ENCODE data around the gene WDR33. TPM values are rescaled to one million over a fixed set of nuclear protein-coding genes. Genes with fewer than 3 reads are reported as not detected.
"Not testable (repeated sequence)": the region's sequence is repeated elsewhere in the genome, so short reads cannot be mapped to it uniquely, and the experiment has no call there.

WDR33 gene
- total and polyA plus RNA-seq, 2 donors (not counting 3 experiments of a cell fraction or from before 2014, with no cell fraction given): 16.4 to 52.5 TPM

- POLR2A ChIA-PET: no interaction called here
- H3K27ac ChIP-seq (ENCODE audit: insufficient read depth, low read depth, low read length): no peak overlapping the region
- no peak overlapping the region for H2AFZ ChIP-seq (ENCODE audit: low read depth, low read length)
- FAIRE-seq (no peak), DNase-seq (ENCODE audit: low read depth, low spot score) (no peak)
- dilution Hi-C loops (cut with MboI; ENCODE audit: extremely low pct_ligation_motif_present, low sequenced_read_pairs): no loop called here
- BruUV-seq (replicated peaks): no TSS peak
- no peak overlapping the region for H3K4me3 ChIP-seq (replicated peaks in 1 of 3; ENCODE audit: insufficient read depth in 1 of 3, low read depth in 1 of 3, low read length in 3 of 3)
- H3K9ac ChIP-seq (replicated peaks; ENCODE audit: extremely low read depth, insufficient read depth, low read length): no peak overlapping the region
- peaks cover 80% of the 10 kb centered on the region for H3K79me2 ChIP-seq (ENCODE audit: control insufficient read depth, insufficient read depth, low read length)
- intact Hi-C loops (cut with micrococcal nuclease): no loop called here
- H4K20me1 ChIP-seq (replicated peaks; ENCODE audit: control insufficient read depth, extremely low read depth, insufficient read depth, low read length): peaks cover 11% of the 10 kb centered on the region
- H3K9me1 ChIP-seq (replicated peaks; ENCODE audit: control insufficient read depth, extremely low read depth, insufficient read depth, low read length): no peaks in the 10 kb centered on the region
- H3K27me3 ChIP-seq (ENCODE audit: control insufficient read depth in 2 of 2, insufficient read depth in 2 of 2, low read length in 2 of 2): no peaks in the 10 kb centered on the region
- CTCF ChIA-PET: interaction anchor here (0.8 to 2.7 kb wide), 3 partner anchors 15 to 217 kb away, joined by 3 to 8 read pairs (median 3); no protein-coding TSS in a partner anchor
- H3K9me3 ChIP-seq (replicated peaks; ENCODE audit: control insufficient read depth, insufficient read depth, low read length): no peaks in the 10 kb centered on the region
- no peak overlapping the region for H3K4me2 ChIP-seq (ENCODE audit: insufficient read depth, low read length)
- TF ChIP-seq MYC (IDR thresholded peaks at IDR 0.05; ENCODE audit: low read depth, low read length): no peak
- no peak for TF ChIP-seq CTCF (IDR thresholded peaks at IDR 0.05; ENCODE audit: extremely low read depth in 1 of 2, insufficient read depth in 1 of 2, low read depth in 1 of 2, low read length in 2 of 2)
- TF ChIP-seq POLR2AphosphoS5 (IDR thresholded peaks at IDR 0.05; ENCODE audit: insufficient read depth, low read depth, low read length): no peak
- TF ChIP-seq GATA2 (IDR thresholded peaks at IDR 0.05; ENCODE audit: insufficient read depth, insufficient read length, low read depth, low read length): no peak
- no peak for TF ChIP-seq POLR2A (IDR thresholded peaks at IDR 0.05; ENCODE audit: low read depth, low read length)
- TF ChIP-seq FOS (IDR thresholded peaks at IDR 0.05; ENCODE audit: borderline replicate concordance, insufficient read depth, low read length): no peak
- TF ChIP-seq EZH2 (IDR thresholded peaks at IDR 0.05; ENCODE audit: borderline replicate concordance, low read depth, low read length, severe bottlenecking): no peak
- TF ChIP-seq, protein P1, sequence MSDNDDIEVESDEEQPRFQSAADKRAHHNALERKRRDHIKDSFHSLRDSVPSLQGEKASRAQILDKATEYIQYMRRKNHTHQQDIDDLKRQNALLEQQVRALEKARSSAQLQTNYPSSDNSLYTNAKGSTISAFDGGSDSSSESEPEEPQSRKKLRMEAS (IDR thresholded peaks at IDR 0.05; ENCODE audit: insufficient read depth, insufficient read length): no peak
- TF ChIP-seq JUN (IDR thresholded peaks at IDR 0.05; ENCODE audit: borderline replicate concordance, insufficient read depth, insufficient read length, low read depth): no peak
- H3K4me1 ChIP-seq (ENCODE audit: control insufficient read depth, extremely low read depth, insufficient read depth, low read length): peaks cover 10% of the 10 kb centered on the region
- no peaks in the 10 kb centered on the region for H3K36me3 ChIP-seq (ENCODE audit: control insufficient read depth in 2 of 2, extremely low read depth in 1 of 2, insufficient read depth in 2 of 2, low read length in 2 of 2)
Measured at GRCh38 chr2:127807678-127808353, 3.2 kb downstream of the WDR33 start.

DNA sequence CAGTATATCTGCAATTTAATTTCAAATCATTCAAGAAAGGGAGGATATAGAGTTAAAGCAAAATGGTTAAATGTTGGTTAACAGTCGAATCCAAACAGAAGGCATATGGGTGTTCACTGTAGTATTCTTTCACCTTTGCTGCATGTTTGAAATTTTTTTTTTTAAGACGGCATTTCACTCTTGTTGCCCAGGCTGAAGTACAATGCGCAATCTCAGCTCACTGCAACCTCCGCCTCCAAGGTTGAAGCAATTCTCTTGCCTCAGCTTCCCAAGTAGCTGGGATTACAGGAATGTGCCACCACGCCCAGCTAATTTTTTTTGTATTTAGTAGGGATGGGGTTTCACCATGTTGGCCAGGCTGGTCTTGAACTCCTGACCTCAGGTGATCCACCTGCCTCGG lies 4.1 kb downstream of the WDR33 start:
- intact Hi-C loops (cut with micrococcal nuclease); H3K9ac ChIP-seq (replicated peaks; ENCODE audit: extremely low read depth, insufficient read depth, low read length); H3K4me2 ChIP-seq (ENCODE audit: insufficient read depth, low read length); H3K27me3 ChIP-seq (ENCODE audit: control insufficient read depth in 2 of 2, insufficient read depth in 2 of 2, low read length in 2 of 2); H3K27ac ChIP-seq (ENCODE audit: insufficient read depth, low read depth, low read length); FAIRE-seq; H3K4me3 ChIP-seq (replicated peaks in 1 of 3; ENCODE audit: insufficient read depth in 1 of 3, low read depth in 1 of 3, low read length in 3 of 3); POLR2A ChIA-PET; H3K9me1 ChIP-seq (replicated peaks; ENCODE audit: control insufficient read depth, extremely low read depth, insufficient read depth, low read length); H2AFZ ChIP-seq (ENCODE audit: low read depth, low read length); H3K36me3 ChIP-seq (ENCODE audit: control insufficient read depth in 2 of 2, extremely low read depth in 1 of 2, insufficient read depth in 2 of 2, low read length in 2 of 2); H3K9me3 ChIP-seq (replicated peaks; ENCODE audit: control insufficient read depth, insufficient read depth, low read length); dilution Hi-C loops (cut with MboI; ENCODE audit: extremely low pct_ligation_motif_present, low sequenced_read_pairs); BruUV-seq (replicated peaks); DNase-seq (ENCODE audit: low read depth, low spot score): not testable (repeated sequence)
- H3K4me1 ChIP-seq (ENCODE audit: control insufficient read depth, extremely low read depth, insufficient read depth, low read length): peaks cover 10% of the 10 kb centered on the region
- peaks cover 90% of the 10 kb centered on the region for H3K79me2 ChIP-seq (ENCODE audit: control insufficient read depth, insufficient read depth, low read length)
- peaks cover 11% of the 10 kb centered on the region for H4K20me1 ChIP-seq (replicated peaks; ENCODE audit: control insufficient read depth, extremely low read depth, insufficient read depth, low read length)
- CTCF ChIA-PET: interaction anchor here (1.4 kb wide), 1 partner anchor 15 kb away, joined by 5 read pairs; no protein-coding TSS in a partner anchor

Measured in endothelial cell of umbilical vein (primary cell).